ENCODE measurements around the gene NEK9. TPM values are rescaled to one million over a fixed set of nuclear protein-coding genes. Genes with fewer than 3 reads are reported as not detected.

The NEK9 gene
- total RNA-seq, 4 donors from 2014 or later = 47.1 to 66.1 (median 59.4) TPM

DNA sequence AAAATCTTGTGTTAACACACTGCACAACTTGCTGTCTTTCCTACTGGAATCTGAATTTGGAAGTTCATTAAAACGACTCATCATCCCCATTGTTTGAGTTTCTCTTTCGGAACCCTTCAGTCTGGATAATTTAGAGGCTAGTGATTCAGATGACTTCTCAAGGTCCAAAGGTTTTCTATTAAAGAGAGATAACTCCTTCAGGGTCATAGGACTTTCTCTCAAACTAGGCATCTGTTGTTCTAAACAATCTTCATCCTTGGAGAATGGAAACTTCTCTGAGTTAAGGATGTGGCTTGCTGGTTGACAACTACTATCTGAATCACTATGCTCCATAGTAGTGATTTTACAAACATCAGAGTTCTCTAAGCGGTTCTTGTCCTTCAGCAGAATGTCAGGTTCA is 79.9 kb downstream of the NEK9 start:
- TF ChIP-seq, protein P1, sequence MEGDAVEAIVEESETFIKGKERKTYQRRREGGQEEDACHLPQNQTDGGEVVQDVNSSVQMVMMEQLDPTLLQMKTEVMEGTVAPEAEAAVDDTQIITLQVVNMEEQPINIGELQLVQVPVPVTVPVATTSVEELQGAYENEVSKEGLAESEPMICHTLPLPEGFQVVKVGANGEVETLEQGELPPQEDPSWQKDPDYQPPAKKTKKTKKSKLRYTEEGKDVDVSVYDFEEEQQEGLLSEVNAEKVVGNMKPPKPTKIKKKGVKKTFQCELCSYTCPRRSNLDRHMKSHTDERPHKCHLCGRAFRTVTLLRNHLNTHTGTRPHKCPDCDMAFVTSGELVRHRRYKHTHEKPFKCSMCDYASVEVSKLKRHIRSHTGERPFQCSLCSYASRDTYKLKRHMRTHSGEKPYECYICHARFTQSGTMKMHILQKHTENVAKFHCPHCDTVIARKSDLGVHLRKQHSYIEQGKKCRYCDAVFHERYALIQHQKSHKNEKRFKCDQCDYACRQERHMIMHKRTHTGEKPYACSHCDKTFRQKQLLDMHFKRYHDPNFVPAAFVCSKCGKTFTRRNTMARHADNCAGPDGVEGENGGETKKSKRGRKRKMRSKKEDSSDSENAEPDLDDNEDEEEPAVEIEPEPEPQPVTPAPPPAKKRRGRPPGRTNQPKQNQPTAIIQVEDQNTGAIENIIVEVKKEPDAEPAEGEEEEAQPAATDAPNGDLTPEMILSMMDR (IDR thresholded peaks at IDR 0.05; ENCODE audit: low read depth) = no peak

DNA sequence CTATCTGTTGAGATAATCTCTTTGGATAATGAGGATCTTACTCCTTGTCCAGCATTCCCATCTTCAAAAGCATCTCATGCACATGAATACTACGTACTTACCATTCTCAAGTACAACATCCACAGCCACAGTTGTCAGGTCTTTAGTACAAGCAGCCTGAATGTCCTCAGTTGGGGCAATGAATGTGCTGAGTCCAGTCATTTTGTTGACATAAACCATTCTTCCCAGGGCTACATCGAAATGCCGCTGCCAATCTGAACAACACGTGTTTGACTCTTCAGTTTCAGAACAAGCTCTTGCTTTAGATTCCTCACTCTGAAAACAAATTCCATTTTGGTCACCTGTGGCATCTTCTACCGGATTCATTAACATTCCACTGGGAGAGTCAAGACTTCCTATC is 80.6 kb downstream of the NEK9 start:
- TF ChIP-seq, protein P1 (IDR thresholded peaks at IDR 0.05; ENCODE audit: low read depth) = no peak

DNA sequence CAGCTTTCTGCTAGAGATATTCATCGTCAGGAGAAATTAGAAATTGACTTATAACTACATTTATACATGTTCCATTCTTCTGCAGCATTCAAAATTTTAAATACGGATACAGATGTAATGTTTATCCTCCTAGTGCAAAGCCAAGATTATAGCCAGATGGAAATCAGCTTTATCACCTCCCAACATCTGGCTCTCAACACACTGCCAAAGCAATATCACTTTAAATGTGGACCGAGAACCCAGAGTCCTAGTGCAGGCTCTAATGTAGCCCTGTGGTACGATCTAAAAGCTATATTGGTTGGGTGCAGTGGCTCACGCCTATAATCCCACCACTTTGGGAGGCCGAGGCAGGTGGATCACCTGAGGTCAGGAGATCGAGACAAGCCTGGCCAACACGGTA is 82.1 kb downstream of the NEK9 start:
- TF ChIP-seq, protein P1 (IDR thresholded peaks at IDR 0.05; ENCODE audit: low read depth) = no peak

DNA sequence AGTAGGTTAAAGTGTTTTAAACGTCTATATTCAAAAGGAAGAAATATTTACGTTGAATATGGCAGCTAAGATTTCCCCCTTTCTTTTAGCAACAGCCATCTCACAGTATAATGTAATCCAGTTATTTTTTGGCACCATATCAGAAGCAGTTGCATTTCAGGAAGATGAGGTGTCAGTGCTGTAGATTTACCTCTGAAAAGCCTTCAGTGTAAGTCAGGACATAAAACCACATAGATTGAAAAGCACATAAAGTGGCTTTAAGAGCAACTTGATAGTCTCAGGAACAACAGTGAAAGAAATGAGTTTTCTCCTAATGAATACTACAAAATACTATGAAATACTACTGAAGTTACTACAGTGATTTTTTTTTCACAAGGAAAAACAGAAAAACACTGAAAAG is 82.5 kb downstream of the NEK9 start:
- TF ChIP-seq, protein P1 (IDR thresholded peaks at IDR 0.05; ENCODE audit: low read depth) = no peak

DNA sequence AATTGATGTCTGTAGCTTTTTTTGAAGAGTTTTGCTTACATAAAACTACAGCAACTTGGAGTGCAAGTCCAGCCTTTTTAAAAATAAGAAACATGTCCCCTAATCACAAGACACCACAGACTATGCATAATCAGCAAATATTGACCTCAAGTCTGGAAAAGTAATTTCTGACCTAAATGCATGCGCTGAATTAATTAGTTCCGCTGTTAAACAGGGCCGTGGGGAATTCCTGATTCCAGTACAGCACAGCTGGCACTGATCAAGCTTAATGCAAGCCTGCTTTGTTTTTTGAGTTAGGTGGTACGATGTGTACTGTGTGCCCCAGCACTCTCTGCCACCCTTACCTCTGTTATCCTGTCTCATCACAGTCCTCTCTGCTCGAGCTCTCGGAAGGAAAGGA is 84.8 kb downstream of the NEK9 start:
- TF ChIP-seq, protein P1 (IDR thresholded peaks at IDR 0.05; ENCODE audit: low read depth) = no peak

DNA sequence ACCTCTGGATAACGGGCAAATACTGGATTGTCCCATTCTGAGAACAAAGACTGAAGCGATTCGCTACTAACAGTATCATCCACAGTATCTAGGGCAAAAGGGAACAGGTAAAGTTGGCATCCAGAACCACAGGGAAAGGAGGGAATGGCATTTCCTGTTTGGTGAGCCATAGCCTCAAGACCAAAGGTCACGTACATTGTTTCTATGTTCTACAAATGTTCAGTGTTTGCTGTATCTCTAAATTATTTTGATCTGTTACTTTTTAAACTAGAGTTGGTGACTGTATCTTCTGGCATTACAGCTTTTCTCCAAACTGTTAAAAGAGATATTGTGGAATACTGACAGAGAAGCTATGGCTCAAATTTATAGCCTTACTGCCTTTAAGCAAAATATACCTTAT is 85.2 kb downstream of the NEK9 start:
- TF ChIP-seq, protein P1 (IDR thresholded peaks at IDR 0.05; ENCODE audit: low read depth) = no peak

DNA sequence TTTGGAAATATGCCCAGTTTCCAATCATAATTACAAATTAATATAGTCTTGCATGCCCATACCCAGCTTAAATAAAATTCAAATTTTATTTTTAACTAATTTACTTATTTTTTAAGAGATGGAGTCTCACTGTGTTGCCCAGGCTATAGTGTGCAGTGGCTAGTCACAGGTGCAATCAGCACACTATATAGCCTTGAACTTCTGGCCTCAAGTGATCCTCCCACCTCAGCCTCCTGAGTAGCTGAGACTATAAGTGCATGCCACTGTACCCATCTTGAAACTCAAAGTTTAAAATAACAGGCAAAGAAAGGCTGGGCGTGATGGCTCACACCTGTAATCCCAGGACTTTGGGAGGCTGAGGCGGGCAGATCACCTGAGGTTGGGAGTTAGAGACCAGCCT is 85.9 kb downstream of the NEK9 start:
- TF ChIP-seq, protein P1 (IDR thresholded peaks at IDR 0.05; ENCODE audit: low read depth) = no peak

Measured in subcutaneous adipose tissue (tissue), 4 donors.